ENCODE results near the gene KRTAP1-1. TPM values are rescaled to one million over a fixed set of nuclear protein-coding genes. Genes with fewer than 3 reads are reported as not detected.

The KRTAP1-1 gene
- polyA plus RNA-seq, 2 of the 4 experiments (the other 2 are of a cell fraction) = not detected

- no peak overlapping the region for H3K27ac ChIP-seq
- no peaks in the 10 kb centered on the region for H3K9me3 ChIP-seq
- ChIA-PET POLR2A (no interaction called here), CTCF (interaction anchor here (1.0 to 1.1 kb wide), 3 partner anchors 309 to 635 kb away, joined by 4 to 5 read pairs (median 4); no protein-coding TSS in a partner anchor)
- FAIRE-seq (peak; percentile 61), ATAC-seq (no peak), DNase-seq (ENCODE audit: low read depth in 1 of 2, low spot score in 1 of 2) (no peak)
- H3K4me2 ChIP-seq = peak overlapping the region; percentile 11; the same call in 1 of the 3 replicates
- peaks cover 18% of the 10 kb centered on the region; the same call in 2 of the 3 replicates for H3K4me1 ChIP-seq
- no peak overlapping the region for H3K4me3 ChIP-seq
- WGBS (ENCODE audit: missing lambda C conversion rate) = 29% methylated on average over 1 of the region's 1 CpG
- TF ChIP-seq RARB (CRISPR knock-in tag; IDR thresholded peaks at IDR 0.05) (no peak), FOSL2 (IDR thresholded peaks at IDR 0.05) (no peak), FOSL2 (CRISPR knock-in tag; IDR thresholded peaks at IDR 0.05) (no peak), ZC3H11A (IDR thresholded peaks at IDR 0.05) (no peak), CHD4 (IDR thresholded peaks at IDR 0.05; ENCODE audit: borderline replicate concordance) (no peak), HOXB5 (CRISPR knock-in tag; IDR thresholded peaks at IDR 0.05) (no peak), FOSB (CRISPR knock-in tag; IDR thresholded peaks at IDR 0.05) (no peak), ZNF302 (CRISPR knock-in tag; IDR thresholded peaks at IDR 0.05) (no peak), CBX8 (IDR thresholded peaks at IDR 0.05) (no peak), POLR2AphosphoS2 (conservative IDR thresholded peaks at IDR 0.05; ENCODE audit: low read length) (no peak), RAD21 (conservative IDR thresholded peaks at IDR 0.05 in 1 of 2, IDR thresholded peaks at IDR 0.05 in 1 of 2) (no peak), POLR2A (IDR thresholded peaks at IDR 0.05; ENCODE audit: low read length) (no peak), SREBF2 (IDR thresholded peaks at IDR 0.05) (no peak), FOXS1 (CRISPR knock-in tag; IDR thresholded peaks at IDR 0.05) (no peak), CEBPB (IDR thresholded peaks at IDR 0.05) (no peak), GATA3 (IDR thresholded peaks at IDR 0.05; ENCODE audit: borderline replicate concordance) (no peak), NFE2L2 (conservative IDR thresholded peaks at IDR 0.05; ENCODE audit: low read length) (no peak), ELK1 (IDR thresholded peaks at IDR 0.05; ENCODE audit: low read depth, low read length) (no peak)
Measured at GRCh38 chr17:41013606-41014005, 27.6 kb downstream of the KRTAP1-1 start.

- TF ChIP-seq CHD4 (IDR thresholded peaks at IDR 0.05; ENCODE audit: borderline replicate concordance) = no peak
- no peak for TF ChIP-seq PHF8 (IDR thresholded peaks at IDR 0.05; ENCODE audit: borderline replicate concordance, low read depth)
- TF ChIP-seq CTCF (IDR thresholded peaks at IDR 0.05) = no peak
- no peak for TF ChIP-seq EHF (CRISPR knock-in tag; IDR thresholded peaks at IDR 0.05)
- CTCF ChIA-PET = interaction anchor here (1.1 kb wide), 1 partner anchor 536 kb away, joined by 4 read pairs; no protein-coding TSS in a partner anchor
- Histone ChIP-seq H3K4me1 (peaks cover 18% of the 10 kb centered on the region; the same call in 2 of the 3 replicates), H3K9me3 (no peaks in the 10 kb centered on the region), H3K27ac (no peak overlapping the region), H3K4me3 (no peak overlapping the region), H3K4me2 (peak overlapping the region; percentile 11; the same call in 1 of the 3 replicates)
- no peak for DNase-seq (ENCODE audit: low read depth in 1 of 2, low spot score in 1 of 2)
- no peak for FAIRE-seq
- POLR2A ChIA-PET = no interaction called here
- WGBS (ENCODE audit: missing lambda C conversion rate) = 72% methylated on average over 3 of the region's 3 CpGs
- ATAC-seq = no peak
Measured at GRCh38 chr17:41013181-41013580, 28.1 kb downstream of the KRTAP1-1 start.

GRCh38 chr17:41012326-41013120 lies 28.7 kb downstream of the KRTAP1-1 start:
- CTCF ChIA-PET = no interaction called here
- no peak overlapping the region for H3K4me3 ChIP-seq
- H3K9me3 ChIP-seq = no peaks in the 10 kb centered on the region
- ATAC-seq (no peak), DNase-seq (ENCODE audit: low read depth in 1 of 2, low spot score in 1 of 2) (no peak), FAIRE-seq (peak; percentile 51)
- H3K4me1 ChIP-seq = peaks cover 18% of the 10 kb centered on the region; the same call in 2 of the 3 replicates
- H3K27ac ChIP-seq = no peak overlapping the region
- POLR2A ChIA-PET = no interaction called here
- 72% methylated on average over 6 of the region's 6 CpGs for WGBS (ENCODE audit: missing lambda C conversion rate)
- H3K4me2 ChIP-seq = no peak overlapping the region
- TF ChIP-seq REST (IDR thresholded peaks at IDR 0.05) (no peak), MYC (IDR thresholded peaks at IDR 0.05; ENCODE audit: borderline replicate concordance, low read length) (no peak), BCL3 (IDR thresholded peaks at IDR 0.05) (no peak), HDAC2 (IDR thresholded peaks at IDR 0.05) (no peak), EHF (CRISPR knock-in tag; IDR thresholded peaks at IDR 0.05) (no peak), TP53 (CRISPR knock-in tag; IDR thresholded peaks at IDR 0.05) (no peak), GATA3 (IDR thresholded peaks at IDR 0.05; ENCODE audit: borderline replicate concordance) (no peak), RFX5 (IDR thresholded peaks at IDR 0.05) (no peak), NPAS2 (CRISPR knock-in tag; IDR thresholded peaks at IDR 0.05; ENCODE audit: borderline replicate concordance) (no peak)

Measured in A549 (cell line).